GM19099 (cell line): ENCODE data around the gene SCYL1.
A peak's percentile ranks its signal among the peaks of the same experiment; 100 is the strongest.

Source experiments
- POLR2A ChIP-seq: IDR thresholded peaks from 3 replicates; pipeline ENCODE4 v1.6.1; 2011; ENCODE audit warnings: low read depth; ENCODE audit not compliant: insufficient read length; ENCODE audit errors: extremely low read depth

Gene SCYL1

GRCh38 chr11:65522718-65523630 lies 1.9 kb upstream of the SCYL1 start:
- peak; percentile 15 for TF ChIP-seq POLR2A

DNA sequence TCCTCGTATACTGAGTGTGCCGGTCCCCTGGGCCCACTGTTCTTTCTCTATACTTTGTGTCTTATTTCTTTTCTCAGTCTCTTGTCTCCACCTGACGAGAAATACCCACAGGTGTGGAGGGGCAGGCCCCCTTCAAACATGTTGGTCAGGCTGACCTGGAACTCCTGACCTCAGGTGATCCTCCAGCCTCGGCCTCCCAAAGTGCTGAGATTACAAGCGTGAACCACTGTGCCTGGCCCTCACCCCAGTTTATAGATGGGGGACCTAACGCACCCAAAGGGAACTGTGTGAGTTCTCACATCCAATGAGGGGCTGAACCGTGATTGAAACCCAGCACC lies 1.3 kb upstream of the SCYL1 start:
- peak; percentile 5 for TF ChIP-seq POLR2A

DNA sequence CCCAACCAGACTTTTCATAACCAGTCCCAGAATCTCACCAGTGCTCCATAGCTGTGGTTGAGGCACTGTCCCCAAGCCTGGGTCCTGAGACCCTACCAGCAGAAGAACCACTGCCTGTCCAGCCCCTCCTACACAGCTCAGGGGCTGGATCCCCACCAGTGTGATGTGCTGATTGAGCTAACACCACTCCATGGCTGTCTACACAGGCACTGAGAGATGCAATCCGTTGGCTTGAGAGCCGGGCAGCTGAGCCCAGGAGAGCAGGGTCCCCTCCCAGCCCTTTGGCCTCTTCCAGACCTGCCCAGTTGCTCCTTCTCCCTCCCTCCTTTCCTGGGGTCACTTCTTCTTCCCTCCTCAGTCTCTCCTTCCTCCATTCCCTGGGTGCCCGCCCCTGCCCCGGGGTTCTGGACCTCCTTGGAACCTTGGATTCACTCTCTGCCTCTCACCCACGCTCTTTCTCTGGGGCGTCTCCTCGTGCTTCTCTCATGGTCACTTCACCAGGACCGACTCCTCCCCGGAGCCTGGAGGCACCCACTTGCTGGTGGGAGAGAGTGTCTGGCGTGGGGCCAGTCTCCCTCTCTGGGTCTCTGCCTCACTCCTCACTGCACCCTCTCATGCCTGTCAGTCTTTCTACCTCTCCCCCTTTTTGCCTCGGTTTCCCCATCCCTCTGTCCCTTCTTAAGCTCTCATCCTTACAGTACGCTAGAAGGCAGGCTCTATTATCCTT lies 706 bp upstream of the SCYL1 start:
- TF ChIP-seq POLR2A = no peak

- no peak for TF ChIP-seq POLR2A
Measured at GRCh38 chr11:65525546-65526480, 930 bp downstream of the SCYL1 start.

- TF ChIP-seq POLR2A = no peak
Measured at GRCh38 chr11:65526744-65527143, 1.9 kb downstream of the SCYL1 start.

DNA sequence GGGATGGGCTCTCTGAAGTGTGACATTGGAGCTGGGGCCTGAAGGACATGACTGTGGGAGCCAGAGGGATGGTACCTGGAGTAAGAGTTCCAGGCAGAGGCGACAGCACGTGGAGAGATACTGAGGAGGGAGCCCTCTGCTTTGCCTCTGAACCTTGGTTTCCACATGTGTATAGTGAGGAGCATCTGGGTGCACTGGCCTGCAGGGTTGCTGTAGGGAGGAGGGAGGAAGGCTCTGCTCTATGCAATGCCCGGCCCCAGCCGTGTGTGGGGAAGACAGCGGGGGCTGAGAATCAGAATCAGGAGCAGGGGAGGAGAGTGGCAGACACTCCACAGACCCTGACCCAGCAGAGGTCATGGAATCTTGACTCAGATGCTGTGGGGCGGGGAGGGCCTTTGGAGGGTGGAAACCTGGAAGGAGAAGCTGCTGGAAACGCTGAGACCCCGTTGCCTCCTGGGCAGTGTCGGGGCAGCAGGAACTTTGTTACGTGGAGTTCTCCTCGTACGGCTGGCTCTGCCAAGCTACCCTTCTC lies 4.0 kb downstream of the SCYL1 start:
- no peak for TF ChIP-seq POLR2A

DNA sequence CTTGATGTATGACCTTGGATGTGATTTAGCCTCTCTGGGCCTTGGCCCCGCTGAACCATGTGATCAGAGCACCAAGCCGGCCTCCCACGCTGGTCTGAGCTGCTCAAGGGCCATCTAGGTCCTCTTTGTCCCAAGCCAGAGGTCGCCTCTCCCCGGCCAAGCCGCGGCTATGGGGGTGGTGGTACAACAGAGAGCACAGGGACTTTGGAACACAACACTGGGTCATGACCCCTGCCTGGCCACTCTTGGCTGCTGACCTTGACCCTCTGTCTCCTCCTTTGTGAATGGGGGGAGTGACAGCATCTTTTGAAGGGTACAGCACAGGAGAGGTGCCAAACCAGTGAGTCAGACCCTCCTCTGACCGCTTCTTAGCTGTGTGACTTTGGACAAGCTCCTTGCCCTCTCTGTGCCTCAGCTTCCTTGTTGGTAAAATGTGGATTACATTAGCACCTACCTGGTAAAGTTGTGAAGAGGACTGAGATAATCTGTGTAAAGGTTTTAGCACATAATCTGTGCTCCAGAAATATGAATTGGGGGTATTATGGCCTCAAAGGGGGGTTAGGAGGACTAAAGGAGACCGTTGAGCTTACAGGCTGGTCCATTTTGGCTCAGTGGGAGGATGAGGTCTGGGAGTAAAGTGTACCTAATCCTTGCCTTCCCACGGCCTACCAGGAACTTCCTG lies 4.7 kb downstream of the SCYL1 start:
- no peak for TF ChIP-seq POLR2A

- no peak for TF ChIP-seq POLR2A
Measured at GRCh38 chr11:65530157-65530496, 5.2 kb downstream of the SCYL1 start.

GRCh38 chr11:65532388-65533064 lies 7.6 kb downstream of the SCYL1 start:
- TF ChIP-seq POLR2A = no peak

DNA sequence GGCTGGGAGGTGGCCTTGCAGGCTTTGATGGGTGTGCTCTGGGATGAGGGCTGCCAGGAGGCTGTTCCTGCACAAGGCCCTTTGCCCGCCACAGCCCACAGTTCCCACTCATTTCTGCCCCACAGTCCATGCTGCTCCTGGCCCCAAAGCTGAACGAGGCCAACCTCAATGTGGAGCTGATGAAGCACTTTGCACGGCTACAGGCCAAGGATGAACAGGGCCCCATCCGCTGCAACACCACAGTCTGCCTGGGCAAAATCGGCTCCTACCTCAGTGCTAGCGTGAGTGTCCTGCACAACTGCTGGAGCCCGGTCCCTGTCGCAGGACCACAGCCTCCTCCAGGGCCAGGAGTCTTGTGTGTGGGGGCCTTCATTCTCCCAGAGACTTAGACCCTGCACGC lies 10.2 kb downstream of the SCYL1 start:
- no peak for TF ChIP-seq POLR2A

GRCh38 chr11:65536412-65537295 lies 11.8 kb downstream of the SCYL1 start:
- no peak for TF ChIP-seq POLR2A

DNA sequence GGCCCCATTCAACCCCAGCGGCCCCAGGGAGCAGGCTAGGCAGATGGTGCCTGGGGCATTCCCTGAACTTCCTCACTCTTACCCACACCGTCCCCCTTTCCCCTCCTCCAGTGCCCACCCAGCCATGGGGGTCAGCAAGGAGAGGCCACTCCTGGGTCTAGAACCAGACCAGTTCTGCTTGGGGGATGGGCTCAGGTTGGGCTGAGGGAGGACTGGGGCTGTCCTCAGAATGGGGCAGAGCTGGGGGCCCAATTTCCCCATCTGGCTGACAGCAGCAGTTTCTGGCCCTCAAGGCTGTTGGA lies 12.4 kb downstream of the SCYL1 start:
- TF ChIP-seq POLR2A = no peak

- no peak for TF ChIP-seq POLR2A
Measured at GRCh38 chr11:65537620-65538231, 12.8 kb downstream of the SCYL1 start.
